NCI-H1105 treated with DMSO at 0.1 percent for 48 hours (cell line): ENCODE measurements around the gene SPRYD3.
A peak's percentile ranks its signal among the peaks of the same experiment; 100 is the strongest.
"Not testable (repeated sequence)": the region's sequence is repeated elsewhere in the genome, so short reads cannot be mapped to it uniquely, and the experiment has no call there.

Experiments used
- DNase-seq: peaks from one replicate; lab custom pipeline; 2025; lab: John Stamatoyannopoulos, UW

Gene SPRYD3

GRCh38 chr12:53079226-53080117 is at the start of gene SPRYD3:
SPRYD3 (minus strand) TSS chr12:53079390; CDS start chr12:53079333, 57 bp downstream.
- peak; percentile 82 for DNase-seq

GRCh38 chr12:53127169-53127568 is 48.0 kb upstream of the SPRYD3 start:
- no peak for DNase-seq

GRCh38 chr12:53124352-53124723 is 45.1 kb upstream of the SPRYD3 start:
- DNase-seq, result no peak

DNA sequence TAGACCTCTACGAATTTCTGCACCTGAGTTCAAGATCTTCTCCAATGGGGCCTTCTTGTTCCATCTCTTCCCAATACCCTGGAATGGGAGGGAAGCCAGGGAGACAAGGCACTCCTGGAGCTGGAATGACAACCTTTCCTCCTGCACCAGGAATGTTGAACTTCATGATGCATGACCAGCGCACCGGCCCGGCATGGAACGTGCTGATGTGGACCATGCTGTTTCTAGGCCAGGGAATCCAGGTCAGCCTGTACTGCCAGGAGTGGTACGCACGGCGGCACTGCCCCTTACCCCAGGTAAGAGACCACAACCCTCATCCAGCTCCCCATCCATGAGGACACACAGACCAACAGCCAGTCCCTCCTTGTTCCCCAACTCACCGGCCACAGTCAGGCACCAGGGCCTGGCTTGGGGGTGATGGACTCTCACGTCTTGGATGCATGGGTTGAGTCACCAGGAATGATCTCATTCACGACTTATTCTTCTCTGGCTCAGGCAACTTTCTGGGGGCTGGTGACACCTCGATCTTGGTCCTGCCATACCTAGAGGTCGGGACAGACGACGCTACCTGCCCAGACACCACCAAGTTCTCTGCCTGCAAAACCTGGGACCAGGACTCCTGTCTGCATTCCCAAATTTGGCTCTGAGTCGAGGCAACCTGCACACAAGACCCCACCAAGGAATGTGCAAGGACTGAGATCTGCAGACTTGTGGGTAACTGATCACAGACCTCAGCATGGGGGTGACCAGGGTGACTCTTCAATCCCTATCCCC is 44.6 kb upstream of the SPRYD3 start:
- no peak for DNase-seq

- no peak for DNase-seq
These were observed 43.8 kb upstream of the SPRYD3 start for GRCh38 chr12:53122961-53123468.

- DNase-seq, result no peak
These were observed 41.7 kb upstream of the SPRYD3 start for GRCh38 chr12:53120685-53121525.

DNA sequence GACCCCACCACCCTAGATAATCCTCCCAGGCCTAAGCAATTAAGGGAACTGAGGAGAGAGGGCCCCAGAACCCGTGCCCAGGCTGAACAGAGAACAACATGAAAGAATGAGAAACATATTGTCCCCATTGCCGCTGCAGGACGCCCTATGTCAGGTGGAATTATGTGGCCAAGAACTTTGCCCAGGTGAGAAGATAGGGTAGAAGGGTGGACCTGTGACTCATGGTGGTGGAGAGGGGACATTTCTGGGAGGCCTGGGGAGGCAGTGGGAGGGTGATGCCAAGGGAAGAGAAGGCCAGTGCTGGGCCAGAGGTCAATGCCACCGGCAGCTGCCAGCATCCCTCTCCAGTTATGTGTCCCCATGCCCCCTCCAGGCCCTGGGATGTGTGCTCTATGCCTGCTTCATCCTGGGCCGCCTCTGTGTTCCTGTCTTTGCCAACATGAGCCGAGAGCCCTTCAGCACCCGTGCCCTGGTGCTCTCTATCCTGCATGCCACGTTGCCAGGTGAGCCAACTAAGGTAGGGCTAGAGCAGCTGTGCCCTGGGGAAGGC is 39.6 kb upstream of the SPRYD3 start:
- DNase-seq, result no peak

DNA sequence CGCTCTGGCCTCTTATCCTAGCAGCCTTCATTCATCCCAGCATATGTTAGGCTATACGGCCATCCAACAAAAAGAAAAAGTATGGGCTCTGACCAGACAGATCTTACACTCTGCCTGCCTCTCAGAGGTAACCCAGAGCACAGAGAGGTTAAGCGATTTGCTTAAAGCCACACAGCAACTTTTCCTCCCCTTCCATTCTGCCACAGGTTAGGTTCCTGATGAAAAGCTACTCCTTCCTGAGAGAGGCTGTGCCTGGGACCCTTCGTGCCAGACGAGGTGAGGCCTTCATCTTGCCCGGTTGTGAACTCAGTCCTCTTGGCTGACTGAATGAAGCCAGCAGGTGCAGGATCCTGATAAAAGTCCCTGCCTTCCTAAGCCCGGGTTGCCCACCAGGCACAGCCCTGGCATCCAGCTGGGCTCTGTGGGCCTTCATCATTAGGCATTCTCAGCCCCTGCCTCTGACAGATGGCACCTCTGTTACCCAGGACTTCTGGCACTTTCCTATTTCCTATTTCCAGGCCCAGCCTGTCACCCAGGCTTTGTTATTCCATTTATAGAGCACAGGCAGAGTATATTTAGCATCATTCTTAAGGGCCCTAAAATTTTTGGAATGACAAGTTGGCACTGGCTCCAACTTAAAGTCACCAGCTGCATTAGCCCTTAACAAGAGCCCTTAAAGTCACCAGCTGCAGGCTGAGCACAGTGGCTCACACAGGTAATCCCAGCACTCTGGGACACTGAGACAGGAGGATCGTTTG is 36.9 kb upstream of the SPRYD3 start:
- DNase-seq, result no peak

GRCh38 chr12:53115112-53115890 is 36.1 kb upstream of the SPRYD3 start:
- no peak for DNase-seq

- DNase-seq, result no peak
These were observed 34.8 kb upstream of the SPRYD3 start for GRCh38 chr12:53113951-53114350.

DNA sequence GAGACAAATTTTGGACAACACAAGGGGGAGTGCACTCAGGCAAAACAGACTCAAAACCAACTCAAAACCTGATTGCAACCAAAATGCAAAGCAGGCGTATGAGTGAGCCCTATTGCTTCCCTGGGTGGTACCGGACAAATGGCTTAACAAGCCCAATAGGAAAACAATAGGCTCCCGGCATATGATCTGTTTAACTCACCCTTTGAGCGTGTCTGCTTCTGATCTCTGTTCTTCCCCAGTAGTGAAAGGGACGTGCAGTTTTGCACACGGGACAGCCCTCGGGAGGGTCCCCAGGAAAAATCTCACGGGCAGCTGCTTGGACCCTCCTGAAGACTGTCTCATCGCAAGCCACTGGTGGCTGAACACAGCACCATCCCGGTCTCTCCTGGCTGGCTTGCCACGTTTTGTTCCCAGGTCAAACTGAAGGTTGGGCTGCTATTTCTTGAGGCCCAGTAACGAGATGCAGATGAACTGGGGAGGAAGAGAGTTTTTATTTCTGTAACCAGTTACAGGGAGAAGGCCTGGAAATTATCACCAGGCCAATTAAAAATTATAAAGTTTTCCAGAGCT is 34.0 kb upstream of the SPRYD3 start:
- DNase-seq, result no peak

DNA sequence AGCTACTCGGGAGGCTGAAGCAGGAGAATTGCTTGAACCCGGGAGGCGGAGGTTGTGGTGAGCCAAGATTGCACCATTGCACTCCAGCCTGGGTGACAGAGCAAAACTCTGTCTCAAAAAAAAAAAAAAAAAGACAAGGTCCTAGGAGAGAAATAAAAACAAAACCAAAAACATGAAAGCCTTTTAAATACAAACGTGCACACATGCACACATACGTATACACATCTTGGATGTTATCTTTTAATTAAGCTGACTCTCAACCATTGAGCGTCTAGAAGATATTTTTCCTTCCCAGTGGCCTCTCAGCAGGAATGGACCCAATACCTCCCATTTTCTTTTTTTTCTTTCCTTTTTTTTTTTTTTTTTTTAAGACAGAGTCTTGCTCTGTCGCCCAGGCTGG is 33.2 kb upstream of the SPRYD3 start:
- not testable (repeated sequence) for DNase-seq

DNA sequence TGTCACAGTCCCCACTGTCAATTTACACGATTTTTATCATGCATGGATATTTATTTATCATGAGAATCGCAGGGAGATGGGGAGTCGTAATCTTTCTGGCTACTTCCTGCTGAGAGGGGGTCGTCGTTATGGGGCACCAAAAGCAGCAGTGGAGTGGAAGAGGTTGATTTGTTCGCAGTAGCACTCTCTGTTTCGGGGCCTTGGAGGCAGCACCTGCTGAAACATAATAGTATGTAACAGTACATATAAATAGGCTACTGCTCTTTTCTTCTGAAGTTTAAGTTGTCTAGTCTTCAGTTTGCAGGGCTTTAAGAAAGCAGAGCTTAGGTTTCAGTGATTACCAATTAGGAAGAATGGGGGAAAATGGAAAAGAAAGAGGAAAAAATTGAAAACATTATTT is 27.9 kb upstream of the SPRYD3 start:
- DNase-seq, result no peak

DNA sequence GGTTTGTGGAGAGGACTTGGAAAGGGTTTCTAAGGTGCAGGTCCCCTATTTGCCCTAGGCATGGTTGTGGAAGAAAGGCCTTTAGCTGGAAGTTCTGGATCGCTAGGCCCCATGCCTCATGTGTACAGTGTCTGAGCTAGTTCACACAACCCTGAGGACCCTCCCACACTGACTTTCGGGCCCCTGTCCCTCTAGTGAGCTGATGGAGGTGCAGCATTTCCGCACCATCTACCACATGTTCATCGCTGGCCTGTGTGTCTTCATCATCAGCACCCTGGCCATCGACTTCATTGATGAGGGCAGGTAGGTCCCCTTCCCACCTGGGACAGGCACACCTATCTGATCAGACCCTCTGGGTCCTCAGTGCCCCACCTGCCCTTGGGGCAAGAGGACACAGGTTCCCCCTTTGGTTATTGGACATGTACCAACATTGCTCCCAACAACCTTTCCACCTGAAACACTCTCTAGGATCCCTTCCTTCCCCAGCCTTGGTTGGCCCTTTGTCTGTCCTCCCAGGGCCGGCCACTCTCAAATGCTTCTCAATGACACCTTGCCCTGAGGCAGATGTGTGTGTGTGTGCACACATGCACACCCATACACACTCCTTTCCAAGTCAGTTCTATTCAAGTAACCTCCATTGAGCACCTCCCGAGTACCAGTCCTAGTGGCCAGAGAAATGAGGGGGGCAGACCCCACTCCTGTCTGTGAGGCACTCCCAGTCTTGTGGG is 26.7 kb upstream of the SPRYD3 start:
- DNase-seq, result no peak

DNA sequence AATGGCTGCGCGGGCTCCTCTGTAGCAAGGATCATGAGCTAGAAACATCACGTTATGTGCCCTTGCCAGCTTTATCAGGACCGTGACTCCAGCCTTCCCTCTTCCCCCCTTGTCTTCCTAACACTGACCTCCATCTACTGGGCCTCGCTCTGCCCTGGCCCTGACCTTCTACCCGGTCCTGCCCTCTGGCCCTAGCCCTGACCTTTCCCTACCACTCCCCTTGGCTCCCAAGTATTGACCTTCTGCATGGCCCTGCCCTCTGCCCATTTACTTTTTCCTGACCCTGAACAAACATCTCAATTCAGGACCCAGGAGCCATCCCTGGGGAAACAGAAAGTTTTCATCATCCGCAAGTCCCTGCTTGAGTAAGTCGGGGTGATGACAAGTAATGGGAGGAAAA is 26.1 kb upstream of the SPRYD3 start:
- DNase-seq, result no peak

DNA sequence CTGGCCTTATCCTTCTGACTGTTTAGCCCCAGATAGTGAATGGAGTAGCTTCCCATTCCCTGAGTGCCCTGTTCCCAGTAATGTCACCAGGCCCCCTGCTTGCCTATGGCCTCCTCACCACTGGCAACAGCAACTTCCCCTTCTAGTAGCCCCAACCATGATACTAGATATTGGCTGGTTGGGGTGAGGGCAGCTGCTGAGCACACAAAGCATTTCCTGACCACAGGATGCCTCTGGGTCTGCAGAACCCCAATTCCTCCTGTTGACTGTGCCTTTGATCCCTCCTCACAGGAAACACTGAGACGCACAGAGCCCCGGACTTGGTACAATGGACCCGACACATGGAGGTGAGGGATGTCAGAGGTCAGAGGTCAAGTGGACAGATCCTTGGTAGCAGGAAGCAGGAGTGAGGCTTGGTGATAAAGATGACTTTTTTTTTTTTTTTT is 24.7 kb upstream of the SPRYD3 start:
- no peak for DNase-seq

GRCh38 chr12:53102883-53103807 is 24.0 kb upstream of the SPRYD3 start, which contains the start of gene SOAT2:
SOAT2 (plus strand) TSS chr12:53103486; CDS start chr12:53103578, 92 bp downstream.
- no peak for DNase-seq
